ENCODE results near the gene CD79B. TPM values are rescaled to one million over a fixed set of nuclear protein-coding genes. Genes with fewer than 3 reads are reported as not detected.
"Not testable (repeated sequence)": the region's sequence is repeated elsewhere in the genome, so short reads cannot be mapped to it uniquely, and the experiment has no call there.

The CD79B gene
- polyA plus RNA-seq, 1 of the 3 experiments (the other 2 are of a cell fraction), result 0.10 TPM

- Histone ChIP-seq H3K79me2 (ENCODE audit: insufficient read depth) (no peaks in the 10 kb centered on the region), H3K27ac (ENCODE audit: low read depth in 2 of 2, low read length in 1 of 2) (no peak overlapping the region), H3K9me2 (no peaks in the 10 kb centered on the region), H3K4me3 (ENCODE audit: low read depth in 2 of 2, low read length in 1 of 2) (no peak overlapping the region), H3K9me3 (no peaks in the 10 kb centered on the region), H3K4me2 (no peak overlapping the region), H3F3A (replicated peaks; ENCODE audit: insufficient read depth) (no peaks in the 10 kb centered on the region), H3K9ac (no peak overlapping the region), H3K36me3 (replicated peaks in 1 of 2; ENCODE audit: control insufficient read depth in 1 of 2, insufficient read depth in 2 of 2, low read length in 1 of 2) (no peaks in the 10 kb centered on the region), H3K4me1 (ENCODE audit: control insufficient read depth in 1 of 2, insufficient read depth in 2 of 2, low read depth in 1 of 2, low read length in 1 of 2) (no peaks in the 10 kb centered on the region), H4K20me1 (ENCODE audit: insufficient read depth) (no peaks in the 10 kb centered on the region), H3K27me3 (ENCODE audit: insufficient read depth) (no peaks in the 10 kb centered on the region), H2AFZ (ENCODE audit: low read depth) (no peak overlapping the region)
- DNase-seq, result no peak
- ChIA-PET CTCF (interaction anchor here (0.6 to 4.5 kb wide), 9 partner anchors 13 to 349 kb away, joined by 3 to 21 read pairs (median 4); partner anchors contain the start of gene CSHL1), POLR2A (no interaction called here)
- TF ChIP-seq EP300 (IDR thresholded peaks at IDR 0.05; ENCODE audit: borderline replicate concordance in 1 of 2, low read depth in 1 of 2, low read length in 1 of 2) (no peak), GABPA (IDR thresholded peaks at IDR 0.05; ENCODE audit: low read depth) (no peak), IRF3 (IDR thresholded peaks at IDR 0.05; ENCODE audit: low read depth, low read length) (no peak), ELF1 (IDR thresholded peaks at IDR 0.05) (no peak)
- 70% methylated on average over 2 of the region's 2 CpGs for WGBS (ENCODE audit: low lambda C conversion rate)
Measured at GRCh38 chr17:63926164-63926563, 6.0 kb downstream of the CD79B start.

DNA sequence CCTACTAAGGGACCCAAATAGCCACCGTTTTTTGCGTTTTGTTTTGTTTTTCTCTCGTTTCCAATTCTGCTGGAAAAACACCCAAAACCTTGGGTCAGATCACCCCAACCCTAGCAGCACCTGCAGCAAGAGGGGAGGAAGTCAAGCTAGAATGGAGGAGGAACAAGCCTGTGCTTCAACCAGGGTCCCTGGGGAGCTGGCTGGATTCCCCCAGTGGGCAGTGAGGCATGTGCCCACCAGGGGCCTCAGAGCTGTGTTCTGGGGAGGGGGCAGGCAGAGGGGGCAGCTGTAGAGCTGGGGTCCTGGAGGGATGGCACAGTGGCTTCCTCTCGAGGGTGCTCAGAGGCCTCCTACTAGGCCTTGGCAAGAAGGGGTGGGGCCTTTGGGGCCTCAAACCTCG is 6.5 kb downstream of the CD79B start:
- ChIA-PET POLR2A (no interaction called here), CTCF (interaction anchor here (0.6 to 4.5 kb wide), 10 partner anchors 12 to 349 kb away, joined by 3 to 21 read pairs (median 4); partner anchors contain the start of gene CSHL1)
- Histone ChIP-seq H3F3A (replicated peaks; ENCODE audit: insufficient read depth) (no peaks in the 10 kb centered on the region), H3K79me2 (ENCODE audit: insufficient read depth) (no peaks in the 10 kb centered on the region), H3K4me1 (ENCODE audit: control insufficient read depth in 1 of 2, insufficient read depth in 2 of 2, low read depth in 1 of 2, low read length in 1 of 2) (no peaks in the 10 kb centered on the region), H3K4me3 (ENCODE audit: low read depth in 2 of 2, low read length in 1 of 2) (no peak overlapping the region), H3K36me3 (replicated peaks in 1 of 2; ENCODE audit: control insufficient read depth in 1 of 2, insufficient read depth in 2 of 2, low read length in 1 of 2) (no peaks in the 10 kb centered on the region), H3K4me2 (no peak overlapping the region), H3K27me3 (ENCODE audit: insufficient read depth) (no peaks in the 10 kb centered on the region), H3K9me2 (no peaks in the 10 kb centered on the region), H3K9ac (no peak overlapping the region), H3K27ac (ENCODE audit: low read depth in 2 of 2, low read length in 1 of 2) (no peak overlapping the region), H4K20me1 (ENCODE audit: insufficient read depth) (no peaks in the 10 kb centered on the region), H3K9me3 (no peaks in the 10 kb centered on the region), H2AFZ (ENCODE audit: low read depth) (no peak overlapping the region)
- 56% methylated on average over 5 of the region's 5 CpGs for WGBS (ENCODE audit: low lambda C conversion rate)
- TF ChIP-seq NRF1 (IDR thresholded peaks at IDR 0.05; ENCODE audit: low read depth, low read length), result no peak
- TF ChIP-seq POLR2AphosphoS5 (IDR thresholded peaks at IDR 0.05; ENCODE audit: low read depth, low read length), result no peak
- no peak for TF ChIP-seq USF2 (IDR thresholded peaks at IDR 0.05; ENCODE audit: borderline replicate concordance, low read depth, low read length)
- TF ChIP-seq PBX3 (IDR thresholded peaks at IDR 0.05), result no peak
- no peak for TF ChIP-seq EP300 (IDR thresholded peaks at IDR 0.05; ENCODE audit: borderline replicate concordance in 1 of 2, low read depth in 1 of 2, low read length in 1 of 2)
- TF ChIP-seq CHD2 (IDR thresholded peaks at IDR 0.05; ENCODE audit: low read length, partially characterized antibody), result no peak
- TF ChIP-seq IRF3 (IDR thresholded peaks at IDR 0.05; ENCODE audit: low read depth, low read length), result no peak
- TF ChIP-seq GABPA (IDR thresholded peaks at IDR 0.05; ENCODE audit: low read depth), result no peak
- no peak for TF ChIP-seq MEF2A (IDR thresholded peaks at IDR 0.05; ENCODE audit: borderline replicate concordance, low read depth)
- TF ChIP-seq RFX5 (IDR thresholded peaks at IDR 0.05; ENCODE audit: low read length), result no peak
- TF ChIP-seq, protein P1, sequence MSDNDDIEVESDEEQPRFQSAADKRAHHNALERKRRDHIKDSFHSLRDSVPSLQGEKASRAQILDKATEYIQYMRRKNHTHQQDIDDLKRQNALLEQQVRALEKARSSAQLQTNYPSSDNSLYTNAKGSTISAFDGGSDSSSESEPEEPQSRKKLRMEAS (IDR thresholded peaks at IDR 0.05; ENCODE audit: low read depth), result no peak
- TF ChIP-seq MXI1 (IDR thresholded peaks at IDR 0.05; ENCODE audit: low read depth, low read length), result no peak
- no peak for TF ChIP-seq GATA2 (CRISPR knock-in tag; IDR thresholded peaks at IDR 0.05)
- DNase-seq, result peak; percentile 25

DNA sequence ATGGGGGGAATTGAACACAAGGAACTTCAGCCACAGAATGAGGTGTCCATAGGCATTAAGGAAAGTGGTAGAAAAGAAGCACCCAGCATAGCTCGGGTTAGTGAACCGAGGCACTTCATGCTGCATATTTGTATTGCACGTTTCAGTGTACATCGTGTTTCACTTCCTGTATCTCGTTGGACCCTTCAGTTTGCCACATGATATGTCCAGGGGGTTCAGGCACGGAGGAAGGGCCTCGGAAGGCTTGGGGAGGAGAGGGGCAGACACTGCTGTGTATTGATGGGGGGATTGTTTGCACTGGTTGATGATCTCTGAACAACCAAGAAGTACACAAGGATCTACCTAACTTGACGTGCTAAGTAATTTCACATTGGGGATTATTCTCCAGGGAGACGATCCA is 9.7 kb downstream of the CD79B start:
- H3K4me1 ChIP-seq (ENCODE audit: control insufficient read depth in 1 of 2, insufficient read depth in 2 of 2, low read depth in 1 of 2, low read length in 1 of 2); H3K79me2 ChIP-seq (ENCODE audit: insufficient read depth); H3K9ac ChIP-seq; H3F3A ChIP-seq (replicated peaks; ENCODE audit: insufficient read depth); DNase-seq; H2AFZ ChIP-seq (ENCODE audit: low read depth); H3K4me2 ChIP-seq; H4K20me1 ChIP-seq (ENCODE audit: insufficient read depth); H3K27ac ChIP-seq (ENCODE audit: low read depth in 2 of 2, low read length in 1 of 2); H3K27me3 ChIP-seq (ENCODE audit: insufficient read depth); H3K9me2 ChIP-seq; H3K4me3 ChIP-seq (ENCODE audit: low read depth in 2 of 2, low read length in 1 of 2); H3K9me3 ChIP-seq; POLR2A ChIA-PET; H3K36me3 ChIP-seq (replicated peaks in 1 of 2; ENCODE audit: control insufficient read depth in 1 of 2, insufficient read depth in 2 of 2, low read length in 1 of 2): not testable (repeated sequence)
- WGBS (ENCODE audit: low lambda C conversion rate), result 64% methylated on average over 9 of the region's 9 CpGs
- CTCF ChIA-PET, result interaction anchor here (1.1 to 2.1 kb wide), 5 partner anchors 10 to 211 kb away, joined by 4 to 11 read pairs (median 6); no protein-coding TSS in a partner anchor
